ENCODE measurements around the gene DDX5. TPM values are rescaled to one million over a fixed set of nuclear protein-coding genes. Genes with fewer than 3 reads are reported as not detected.

The DDX5 gene
- total RNA-seq, 1 experiment from 2014 or later: 869 TPM

- no peak overlapping the region for H2BK5ac ChIP-seq (ENCODE audit: insufficient read length, low read length)
- peak overlapping the region; percentile 99 for H3K4me3 Mint-ChIP-seq
- no peak overlapping the region for H3K4ac ChIP-seq (ENCODE audit: low read depth, low read length)
- H3K56ac ChIP-seq (ENCODE audit: insufficient read length, low read depth, low read length): no peak overlapping the region
- H3K79me1 ChIP-seq (ENCODE audit: insufficient read depth, low read depth, low read length, poor library complexity, severe bottlenecking): peaks cover 6% of the 10 kb centered on the region
- WGBS (ENCODE audit: extremely low coverage, insufficient read length, low lambda C conversion rate): no CpG with 5 or more reads among the region's 7 CpGs
- H3K23ac ChIP-seq (ENCODE audit: insufficient read length, low read depth, low read length): no peak overlapping the region
- no peak overlapping the region for H3K18ac ChIP-seq (ENCODE audit: insufficient read length, low read depth, low read length)
- no peak for TF ChIP-seq CTCF (conservative IDR thresholded peaks at IDR 0.05)
- no peak for DNase-seq
- H2BK15ac ChIP-seq (ENCODE audit: low read depth, low read length): no peak overlapping the region
- no peak overlapping the region for H2AFZ ChIP-seq (ENCODE audit: low read length)
- H2BK12ac ChIP-seq (ENCODE audit: insufficient read length, low read depth, low read length): no peak overlapping the region
- no peaks in the 10 kb centered on the region; a peak in 1 of 5 replicates for H3K9me3 Mint-ChIP-seq
- H3K36me3 Mint-ChIP-seq (ENCODE audit: insufficient read depth in 1 of 3, low read depth in 3 of 3): peaks cover 53 to 72% (median 63%) of the 10 kb centered on the region in 3 experiments
- peaks cover 3% of the 10 kb centered on the region for H3K27me3 Mint-ChIP-seq (ENCODE audit: low read depth)
- H3K27ac ChIP-seq (ENCODE audit: insufficient read length, low read depth, low read length): no peak overlapping the region
- H2AK5ac ChIP-seq (ENCODE audit: insufficient read length, low read length): no peak overlapping the region
- peaks cover 15% of the 10 kb centered on the region for H3K23me2 ChIP-seq (ENCODE audit: insufficient read length, low read depth, low read length, poor library complexity, severe bottlenecking)
- H4K91ac ChIP-seq (ENCODE audit: insufficient read length, low read depth, low read length): no peak overlapping the region
- H2BK20ac ChIP-seq (ENCODE audit: low read depth, low read length, poor library complexity, severe bottlenecking): no peak overlapping the region
- no peak overlapping the region for H4K8ac ChIP-seq (replicated peaks; ENCODE audit: insufficient read length, low read depth, low read length)
- H3K4me1 ChIP-seq (ENCODE audit: insufficient read depth, low read length): no peaks in the 10 kb centered on the region; the same call in 1 of the 2 replicates
- H3K4me2 ChIP-seq (ENCODE audit: insufficient read depth, insufficient read length, low read length): no peak overlapping the region
- H3K27me3 ChIP-seq (ENCODE audit: insufficient read depth, low read length): no peaks in the 10 kb centered on the region
- peaks cover 57 to 67% of the 10 kb centered on the region in 2 experiments for H3K4me1 Mint-ChIP-seq
- no peak overlapping the region for H3K9ac ChIP-seq (ENCODE audit: extremely low read depth, insufficient read length, low read length)
- H4K20me1 ChIP-seq (ENCODE audit: control insufficient read depth, insufficient read depth, insufficient read length): no peaks in the 10 kb centered on the region
- no peak overlapping the region for H4K5ac ChIP-seq (ENCODE audit: insufficient read length, low read depth, low read length)
- no peak overlapping the region for H2BK120ac ChIP-seq (ENCODE audit: low read depth, low read length, poor library complexity, severe bottlenecking)
- no peak overlapping the region for H3K14ac ChIP-seq (ENCODE audit: insufficient read depth, low read length)
- H3K79me2 ChIP-seq (ENCODE audit: insufficient read depth, low read length): peaks cover 6% of the 10 kb centered on the region; the same call in 1 of the 2 replicates
- peak overlapping the region in 2 of 3 experiments; percentile 98 to 99; a peak in 3 of 7 replicates for H3K27ac Mint-ChIP-seq
- no peaks in the 10 kb centered on the region for H3K9me3 ChIP-seq (ENCODE audit: control insufficient read depth, low read depth, low read length)
- no peak overlapping the region for H3T11ph ChIP-seq (ENCODE audit: low read length)
These were observed 7.5 kb downstream of the DDX5 start for GRCh38 chr17:64498308-64499203.
